GM21723 (cell line): Measurements from ENCODE around the gene EML4.
"Not testable (repeated sequence)": the region's sequence is repeated elsewhere in the genome, so short reads cannot be mapped to it uniquely, and the experiment has no call there.

Experiments
- ATAC-seq: cut with Tn5 transposase; IDR thresholded peaks from one replicate; pipeline ENCODE4 v1.9.1; 2021; ENCODE audit warnings: mild to moderate bottlenecking, moderate library complexity; ENCODE audit not compliant: unreplicated experiment

EML4 gene

DNA sequence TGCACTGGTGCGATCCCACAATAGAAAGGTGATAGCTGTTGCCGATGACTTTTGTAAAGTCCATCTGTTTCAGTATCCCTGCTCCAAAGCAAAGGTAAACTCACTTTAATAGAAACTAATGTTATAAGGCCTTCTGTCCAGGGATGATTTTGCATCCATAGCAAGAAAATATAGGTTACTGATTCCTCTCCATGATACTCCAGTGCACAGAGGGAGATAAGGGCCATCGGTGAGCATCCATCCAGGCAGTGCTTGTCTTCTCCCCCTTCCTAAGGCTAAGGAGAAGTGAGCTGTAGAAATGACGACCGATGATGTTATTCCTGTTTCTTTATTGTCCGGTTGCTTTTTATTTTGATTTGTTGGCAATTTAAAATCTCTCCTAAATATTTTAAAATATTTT lies 159.8 kb downstream of the EML4 start:
- no peak for ATAC-seq

GRCh38 chr2:42329736-42330135 lies 160.6 kb downstream of the EML4 start:
- ATAC-seq: no peak

- ATAC-seq: no peak
These were observed 162.6 kb downstream of the EML4 start for GRCh38 chr2:42331569-42332284.

DNA sequence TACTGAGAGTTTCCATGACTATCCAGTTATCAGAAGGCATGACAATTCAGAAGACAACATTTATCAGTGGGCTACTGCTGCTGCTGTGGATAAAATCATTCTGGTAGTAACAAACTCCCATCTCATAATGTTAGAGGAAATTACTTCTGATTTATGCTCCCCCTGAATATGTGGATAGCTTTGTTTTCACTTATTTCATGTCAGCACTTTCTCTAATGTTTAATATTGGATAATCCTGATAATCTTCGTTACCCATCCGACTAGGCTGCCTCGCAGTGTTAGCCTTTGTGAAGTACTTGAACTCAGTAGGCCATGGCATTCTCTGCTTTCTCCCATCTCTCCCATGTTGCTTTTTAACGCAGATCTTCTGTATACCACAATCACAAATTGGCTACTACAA lies 163.4 kb downstream of the EML4 start:
- no peak for ATAC-seq

GRCh38 chr2:42333579-42333978 lies 164.4 kb downstream of the EML4 start:
- no peak for ATAC-seq

DNA sequence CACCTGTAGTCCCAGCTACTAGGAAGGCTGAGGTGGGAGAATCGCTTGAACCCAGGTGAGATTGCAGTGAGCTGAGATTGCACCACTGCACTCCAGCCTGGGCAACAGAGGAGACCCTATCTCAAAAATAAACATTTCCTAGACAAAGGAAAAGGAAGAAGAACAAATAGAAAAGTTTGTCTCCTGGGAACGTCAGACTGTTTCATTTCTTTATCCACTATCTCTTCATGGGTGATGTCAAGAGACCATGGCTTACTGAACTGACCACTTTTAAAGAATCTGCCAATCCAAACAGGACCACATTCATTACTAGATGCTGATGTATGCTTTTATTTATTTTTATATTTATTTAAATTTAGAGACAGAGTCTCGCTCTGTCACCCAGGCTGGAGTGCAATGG lies 165.1 kb downstream of the EML4 start:
- ATAC-seq: no peak

- not testable (repeated sequence) for ATAC-seq
These were observed 165.7 kb downstream of the EML4 start for GRCh38 chr2:42334865-42335264.

GRCh38 chr2:42335514-42336104 lies 166.5 kb downstream of the EML4 start:
- ATAC-seq: no peak

DNA sequence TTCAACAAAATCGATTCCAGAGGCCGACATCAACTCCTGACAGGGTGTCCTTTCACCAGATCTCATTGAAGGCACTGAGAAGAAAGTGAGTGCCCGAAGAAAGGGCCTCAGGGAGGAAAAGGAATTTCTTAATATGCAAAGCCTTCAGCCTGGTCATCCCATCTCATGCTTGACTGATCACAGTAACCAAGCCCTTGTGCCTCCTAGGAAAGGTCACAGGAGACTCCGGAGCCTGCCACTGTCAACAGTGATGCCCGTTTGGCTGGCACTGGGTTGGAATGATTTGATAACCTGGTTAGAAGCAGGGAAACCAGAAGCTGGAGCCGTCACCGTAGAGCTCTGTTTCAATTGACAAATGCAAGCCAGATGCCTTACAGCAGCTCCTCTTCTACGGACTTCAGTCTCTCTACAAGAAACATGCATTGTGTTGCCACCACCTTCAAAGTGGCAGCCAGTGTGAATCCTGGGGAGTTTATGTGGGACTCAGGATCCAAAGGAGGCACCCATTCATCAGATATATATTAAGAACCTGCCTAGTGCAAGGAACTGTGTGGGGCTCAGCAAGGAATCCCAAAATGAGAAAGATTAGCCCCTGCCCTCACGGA lies 167.3 kb downstream of the EML4 start:
- ATAC-seq: no peak

DNA sequence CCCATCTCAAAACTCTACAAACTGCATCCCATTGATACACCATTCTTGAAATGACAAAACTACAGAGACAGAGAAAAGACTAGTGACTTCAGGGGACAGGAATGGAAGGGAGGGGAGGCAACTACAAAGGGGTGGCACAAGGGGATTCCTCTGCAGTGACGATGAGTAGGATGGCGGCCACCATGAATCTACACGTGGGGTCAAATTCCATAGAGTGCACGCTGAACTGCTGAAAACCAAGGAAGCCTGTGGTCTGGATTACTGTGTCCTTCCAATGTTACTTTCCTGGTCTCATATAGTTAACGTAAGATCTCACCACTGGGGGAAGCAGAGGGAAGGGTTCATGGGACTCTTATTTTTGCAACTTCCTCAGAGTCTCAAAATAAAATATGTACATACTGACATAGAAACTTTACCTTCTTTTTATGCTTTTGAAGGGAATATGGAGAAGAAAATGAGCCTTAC lies 168.2 kb downstream of the EML4 start:
- ATAC-seq: no peak

GRCh38 chr2:42337846-42338566 lies 168.9 kb downstream of the EML4 start:
- ATAC-seq: no peak

DNA sequence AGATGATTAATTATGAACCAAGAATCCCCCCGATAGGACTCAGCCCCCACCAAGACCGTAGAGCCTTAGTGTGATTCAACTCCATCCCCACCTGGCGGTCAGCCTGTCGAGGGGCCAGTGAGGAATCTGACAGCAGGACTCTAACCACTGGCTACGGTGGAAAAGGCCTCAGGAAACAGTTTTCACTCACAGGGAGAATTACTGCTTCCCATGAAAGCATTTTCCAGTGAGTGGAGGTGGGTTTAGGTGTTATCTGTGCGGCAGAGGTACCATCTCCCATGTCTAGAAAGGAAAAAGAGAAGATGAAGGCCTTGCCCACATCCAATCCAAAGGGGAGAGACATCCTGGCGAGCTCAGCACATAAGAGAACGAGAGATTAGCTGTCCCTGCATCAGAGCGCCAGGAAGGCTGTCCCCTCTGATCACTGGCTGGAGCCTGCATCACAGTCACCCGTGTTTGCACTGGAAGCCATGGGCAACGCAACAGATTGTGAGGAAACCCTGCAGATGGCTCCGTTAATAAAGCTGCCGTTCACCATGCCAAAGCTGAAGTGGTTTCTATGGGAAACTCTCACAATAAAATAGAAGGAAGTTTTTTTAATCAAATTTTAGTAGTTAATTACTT lies 169.5 kb downstream of the EML4 start:
- no peak for ATAC-seq

GRCh38 chr2:42339191-42339912 lies 170.2 kb downstream of the EML4 start:
- no peak for ATAC-seq

GRCh38 chr2:42340045-42340937 lies 171.1 kb downstream of the EML4 start:
- ATAC-seq: no peak

DNA sequence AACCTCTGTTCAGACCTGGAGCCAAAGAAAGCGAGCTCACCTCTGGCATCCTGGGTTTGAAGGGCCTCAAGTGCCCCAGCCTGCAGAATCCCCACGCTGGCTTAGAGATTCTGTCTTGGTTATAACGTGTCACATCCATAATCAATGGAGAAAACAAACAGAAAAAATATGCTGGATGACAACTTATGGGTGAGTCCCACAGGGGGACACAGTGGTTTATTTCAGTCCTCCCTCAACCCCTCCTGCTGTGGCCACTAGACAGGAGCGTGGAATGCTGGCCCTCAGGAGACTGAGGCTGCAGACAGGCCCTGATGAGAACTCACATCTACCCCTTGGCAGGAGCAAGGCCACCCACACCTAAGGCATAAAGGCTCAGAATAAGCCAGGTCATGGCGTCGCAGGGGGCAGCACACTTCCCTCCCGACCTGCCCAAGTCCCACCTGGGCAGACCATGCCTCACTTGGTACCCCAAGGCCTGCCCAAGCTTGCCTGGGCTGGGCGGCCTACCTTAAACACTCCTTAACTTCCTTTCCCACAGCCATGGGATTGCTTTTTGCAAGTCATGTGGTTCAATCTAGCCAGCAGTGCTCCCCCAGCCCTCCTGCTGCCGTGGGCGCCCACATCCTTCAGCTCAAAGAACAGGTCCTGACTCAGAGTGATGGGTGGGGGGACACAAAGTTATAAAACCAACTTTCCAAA lies 171.9 kb downstream of the EML4 start:
- no peak for ATAC-seq

DNA sequence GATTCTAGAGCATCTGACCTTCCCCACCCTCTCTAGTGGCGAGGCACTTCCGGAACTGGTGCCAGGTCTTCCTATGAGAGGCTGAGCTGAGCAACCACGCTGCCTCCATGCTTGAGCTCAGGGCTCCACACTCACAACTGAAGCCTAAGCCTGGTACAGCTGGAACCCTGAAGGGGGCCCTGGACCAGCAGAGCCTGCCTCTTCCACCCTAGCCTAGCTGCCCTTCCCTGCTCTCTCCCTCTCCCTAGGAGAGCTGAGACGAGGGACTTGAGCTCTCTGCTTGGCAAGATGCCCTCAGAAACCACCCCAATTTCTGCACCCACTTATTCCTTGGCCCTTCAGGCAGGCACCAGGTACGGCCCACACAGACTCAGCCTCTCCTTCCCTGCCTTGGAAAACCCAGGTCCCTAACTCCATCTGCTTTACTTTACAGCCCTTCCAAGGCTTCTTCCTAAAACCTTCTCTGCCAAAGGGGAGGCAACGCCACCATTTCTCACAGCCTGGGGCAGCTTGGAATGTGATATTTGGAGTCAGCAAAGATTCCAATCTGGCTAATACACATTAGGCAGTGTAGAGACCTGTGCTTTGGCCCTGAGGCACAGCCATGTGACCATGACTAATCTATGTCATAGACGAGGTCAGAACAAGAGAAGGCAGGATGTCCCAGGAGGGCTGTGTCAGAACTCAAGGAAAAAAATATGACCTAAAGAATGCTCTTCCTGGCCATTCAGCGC lies 173.1 kb downstream of the EML4 start:
- no peak for ATAC-seq

DNA sequence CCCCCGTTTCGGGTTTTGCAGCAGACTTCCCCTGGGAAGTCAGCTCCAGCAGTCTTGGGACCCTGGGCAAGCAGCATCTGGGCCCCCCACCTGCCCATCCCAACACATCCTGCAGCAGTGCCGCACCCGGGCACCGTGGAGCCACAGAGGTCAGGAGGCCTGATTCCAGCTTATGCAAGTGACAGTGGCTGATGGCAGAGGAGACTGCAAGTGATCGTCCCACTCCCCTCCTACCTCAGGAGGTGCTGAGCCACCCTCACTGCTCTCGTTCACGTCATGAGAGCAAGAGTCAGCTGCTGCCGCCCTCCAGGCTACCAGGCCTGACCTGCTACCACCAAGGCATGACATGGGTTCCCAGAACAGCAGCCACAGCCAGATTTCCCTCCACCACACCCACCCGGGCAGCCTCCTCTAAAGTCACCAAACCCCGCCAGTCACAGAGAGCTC lies 173.7 kb downstream of the EML4 start:
- ATAC-seq: no peak

- no peak for ATAC-seq
These were observed 176.8 kb downstream of the EML4 start for GRCh38 chr2:42345986-42346385.
